ENCODE measurements around the gene NR1D1.
"Not testable (repeated sequence)": the region's sequence is repeated elsewhere in the genome, so short reads cannot be mapped to it uniquely, and the experiment has no call there.

NR1D1 gene

DNA sequence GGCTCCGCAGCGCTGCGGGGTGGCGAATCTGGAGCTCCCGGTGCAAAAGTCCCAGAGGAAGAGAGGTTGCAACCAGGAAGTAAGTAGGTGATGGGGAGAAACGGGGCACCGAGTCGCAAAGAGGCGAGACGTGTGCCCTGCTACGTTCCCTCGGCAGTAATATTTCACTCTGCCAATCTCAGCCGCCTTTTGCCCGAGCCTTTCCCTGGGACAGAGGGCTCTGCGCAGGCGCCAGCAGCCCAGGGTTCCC is at the start of gene NR1D1:
Gene NR1D1 (minus strand): TSS at position 171 of the 250 bp plus-strand sequence. CDS start 495 bp downstream, outside the sequence.
- DNase-seq (ENCODE audit: low spot score), result no peak
- Histone ChIP-seq H3K4me3 (peak within 1 kb of the TSS; percentile 83), H3K27ac (peak within 1 kb of the TSS; percentile 89 to 96)
- TF ChIP-seq, protein P1, sequence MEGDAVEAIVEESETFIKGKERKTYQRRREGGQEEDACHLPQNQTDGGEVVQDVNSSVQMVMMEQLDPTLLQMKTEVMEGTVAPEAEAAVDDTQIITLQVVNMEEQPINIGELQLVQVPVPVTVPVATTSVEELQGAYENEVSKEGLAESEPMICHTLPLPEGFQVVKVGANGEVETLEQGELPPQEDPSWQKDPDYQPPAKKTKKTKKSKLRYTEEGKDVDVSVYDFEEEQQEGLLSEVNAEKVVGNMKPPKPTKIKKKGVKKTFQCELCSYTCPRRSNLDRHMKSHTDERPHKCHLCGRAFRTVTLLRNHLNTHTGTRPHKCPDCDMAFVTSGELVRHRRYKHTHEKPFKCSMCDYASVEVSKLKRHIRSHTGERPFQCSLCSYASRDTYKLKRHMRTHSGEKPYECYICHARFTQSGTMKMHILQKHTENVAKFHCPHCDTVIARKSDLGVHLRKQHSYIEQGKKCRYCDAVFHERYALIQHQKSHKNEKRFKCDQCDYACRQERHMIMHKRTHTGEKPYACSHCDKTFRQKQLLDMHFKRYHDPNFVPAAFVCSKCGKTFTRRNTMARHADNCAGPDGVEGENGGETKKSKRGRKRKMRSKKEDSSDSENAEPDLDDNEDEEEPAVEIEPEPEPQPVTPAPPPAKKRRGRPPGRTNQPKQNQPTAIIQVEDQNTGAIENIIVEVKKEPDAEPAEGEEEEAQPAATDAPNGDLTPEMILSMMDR (IDR thresholded peaks at IDR 0.05), result no peak

DNA sequence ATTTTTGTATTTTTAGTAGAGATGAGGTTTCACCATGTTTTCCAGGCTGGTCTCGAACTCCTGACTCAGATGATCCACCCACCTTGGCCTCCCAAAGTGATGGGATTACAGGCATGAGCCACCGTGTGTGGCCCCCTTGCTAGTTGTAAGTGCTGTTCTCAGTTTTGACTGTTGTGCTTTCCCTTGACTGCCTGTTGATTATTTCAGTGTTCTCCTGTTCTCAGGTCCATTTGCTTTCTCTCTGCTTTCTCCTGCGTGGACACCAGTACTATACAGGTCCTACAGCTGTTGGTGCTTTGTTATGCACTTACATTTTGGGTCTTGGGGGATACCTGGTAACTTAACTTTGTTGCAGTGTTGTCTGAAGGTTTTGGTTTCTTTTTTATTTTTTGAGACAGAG is 48.1 kb upstream of the NR1D1 start:
- H3K27ac ChIP-seq, result no peak overlapping the region
- no peak overlapping the region for H3K4me3 ChIP-seq
- no peak for DNase-seq (ENCODE audit: low spot score)
- TF ChIP-seq, protein P1 (IDR thresholded peaks at IDR 0.05), result no peak

DNA sequence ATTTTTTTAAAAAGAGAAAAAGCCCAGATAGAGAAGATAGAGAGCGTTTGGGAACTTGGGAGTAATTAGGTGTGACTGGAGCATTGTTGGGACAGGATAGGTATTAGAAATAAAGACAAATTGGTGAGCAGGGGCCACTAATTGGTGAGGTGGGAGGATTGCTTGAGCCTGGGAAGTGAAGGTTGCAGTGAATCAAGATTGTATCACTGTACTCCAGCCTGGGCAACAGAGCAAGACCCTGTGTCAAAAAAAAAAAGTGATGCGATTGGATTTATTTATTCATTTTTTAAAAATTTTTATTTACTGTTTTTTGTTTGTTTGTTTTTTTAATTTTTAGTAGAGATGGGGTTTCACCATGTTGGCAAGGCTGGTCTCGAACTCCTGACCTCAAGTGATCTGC is 45.1 kb upstream of the NR1D1 start:
- TF ChIP-seq, protein P1 (IDR thresholded peaks at IDR 0.05), result no peak
- DNase-seq (ENCODE audit: low spot score), result no peak

DNA sequence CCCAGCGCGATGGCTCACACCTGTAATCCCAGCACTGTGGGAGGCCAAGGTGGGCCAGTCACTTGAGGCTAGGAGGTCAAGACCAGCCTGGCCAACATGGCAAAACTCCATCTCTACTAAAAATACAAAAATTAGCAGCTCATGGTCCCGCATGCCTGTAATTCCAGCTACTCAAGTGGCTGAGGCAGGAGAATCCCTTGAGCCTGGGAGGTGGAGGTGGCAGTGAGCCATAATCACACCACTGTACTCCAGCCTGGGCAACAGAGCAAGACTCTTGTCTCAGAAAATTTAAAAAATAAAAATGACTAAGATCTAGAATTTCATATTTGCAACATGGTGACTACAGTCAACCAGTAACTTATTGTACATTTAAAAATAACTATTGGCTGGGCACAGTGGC is 42.8 kb upstream of the NR1D1 start:
- DNase-seq (ENCODE audit: low spot score), result not testable (repeated sequence)

More for the DNA sequence above, 45.1 kb upstream of the NR1D1 start:
- Histone ChIP-seq H3K27ac (no peak overlapping the region), H3K4me3 (no peak overlapping the region)

DNA sequence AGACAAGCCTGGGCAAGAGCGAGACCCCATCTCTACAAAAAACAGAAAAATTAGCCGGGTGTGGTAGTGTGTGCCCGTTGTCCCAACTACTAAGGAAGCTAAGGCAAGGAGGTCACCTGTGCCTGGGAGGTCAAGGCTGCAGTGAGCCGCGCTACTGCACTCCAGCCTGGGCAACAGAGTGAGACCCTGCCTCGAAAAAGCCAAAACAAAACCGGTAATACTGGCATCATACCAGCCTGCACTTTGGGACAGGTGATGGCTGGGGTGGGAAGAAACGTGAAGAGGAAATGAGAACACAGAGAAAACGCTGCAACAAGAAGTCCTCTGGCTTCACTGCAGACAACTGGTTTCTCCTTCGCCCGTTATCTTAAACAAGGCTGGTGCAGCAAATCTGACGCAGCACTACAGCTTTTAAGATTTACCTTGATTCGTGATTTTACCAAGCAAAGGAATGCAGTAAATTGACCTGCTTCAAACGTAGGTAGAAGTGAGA is 39.2 kb upstream of the NR1D1 start:
- TF ChIP-seq, protein P1 (IDR thresholded peaks at IDR 0.05), result no peak
- no peak for DNase-seq (ENCODE audit: low spot score)
- peak overlapping the region; percentile 96 to 97 for H3K27ac ChIP-seq

More for the DNA sequence above, 42.8 kb upstream of the NR1D1 start:
- H3K4me3 ChIP-seq, H3K27ac ChIP-seq: not testable (repeated sequence)

DNA sequence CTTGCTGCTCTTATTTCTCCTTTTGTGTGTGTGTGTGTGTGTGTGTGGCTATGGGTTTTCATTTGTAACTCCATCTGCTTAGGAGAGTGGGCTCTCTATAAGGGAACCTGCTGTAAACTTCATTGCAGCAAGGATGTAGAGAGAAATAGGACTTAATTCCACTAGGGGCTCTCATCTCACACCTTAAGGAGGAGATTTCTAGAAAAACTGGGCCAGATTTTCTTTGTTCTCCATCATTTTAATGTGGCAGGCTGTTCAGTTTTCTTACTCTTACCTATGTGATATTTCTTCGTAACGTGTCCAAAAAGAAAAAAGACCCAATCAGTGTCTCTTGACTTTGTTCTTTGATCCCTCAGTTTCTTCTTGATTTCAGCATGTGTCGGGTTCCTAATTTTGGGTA is 35.4 kb upstream of the NR1D1 start:
- H3K4me3 ChIP-seq, result no peak overlapping the region
- TF ChIP-seq, protein P1 (IDR thresholded peaks at IDR 0.05), result no peak
- H3K27ac ChIP-seq, result no peak overlapping the region
- no peak for DNase-seq (ENCODE audit: low spot score)

More for the DNA sequence above, 39.2 kb upstream of the NR1D1 start:
- H3K4me3 ChIP-seq, result peak overlapping the region; percentile 79

DNA sequence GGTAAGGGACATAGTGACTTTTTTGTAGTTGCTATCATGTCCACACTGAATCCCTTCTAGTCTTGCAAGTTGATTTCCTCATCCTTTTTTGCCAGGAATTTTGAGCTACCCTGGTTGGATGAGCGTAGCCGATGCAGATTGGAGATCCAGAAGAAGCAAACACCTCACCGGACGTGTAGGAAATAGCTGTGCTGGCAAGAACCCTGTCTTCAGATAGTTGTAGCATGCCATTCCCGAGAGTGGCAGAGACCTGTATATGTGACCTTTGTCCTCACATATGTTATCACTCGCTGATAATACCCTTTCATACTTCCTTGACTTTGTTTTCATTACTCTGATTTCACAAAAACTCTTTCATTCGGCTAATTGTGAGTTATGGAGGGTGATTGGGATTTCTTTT is 33.8 kb upstream of the NR1D1 start:
- no peak for DNase-seq (ENCODE audit: low spot score)
- TF ChIP-seq, protein P1 (IDR thresholded peaks at IDR 0.05), result no peak
- H3K4me3 ChIP-seq, result no peak overlapping the region
- H3K27ac ChIP-seq, result no peak overlapping the region

Measured in coronary artery (tissue), 2 donors.